Activated CD4-positive, alpha-beta memory T cell treated with anti-CD3 and anti-CD28 coated beads for 36 hours (primary cell): ENCODE data around the gene DTNA. TPM values are rescaled to one million over a fixed set of nuclear protein-coding genes. Genes with fewer than 3 reads are reported as not detected.

Experiments
- CTCF ChIA-PET: fragments of 350-600 bp; sonication (Branson Sonifier 250); formaldehyde crosslinking; loops from one replicate; lab custom pipeline; 2021; ENCODE audit warnings: antibody characterized with exemption, inconsistent platforms; lab: Charles Lee
- POLR2A ChIA-PET: fragments of 350-600 bp; sonication (Branson Sonifier 250); formaldehyde crosslinking; loops from one replicate; lab custom pipeline; 2021; ENCODE audit warnings: antibody characterized with exemption; lab: Charles Lee
- DNase-seq: peaks from one replicate; pipeline ENCODE4 v3.0.0-alpha.2; 2020
- H3K27ac Mint-ChIP-seq: one replicate; pipeline ENCODE4 v1.8.0; 2021; ENCODE audit warnings: mixed read lengths
- H3K27me3 Mint-ChIP-seq: one replicate; pipeline ENCODE4 v1.8.0; 2021; ENCODE audit warnings: mixed read lengths
- H3K36me3 Mint-ChIP-seq: one replicate; pipeline ENCODE4 v1.8.0; 2021; ENCODE audit warnings: mixed read lengths
- H3K4me1 Mint-ChIP-seq: one replicate; pipeline ENCODE4 v1.8.0; 2021; ENCODE audit warnings: low read depth, mixed read lengths
- H3K4me3 Mint-ChIP-seq: one replicate; pipeline ENCODE4 v1.8.0; 2021; ENCODE audit warnings: mild to moderate bottlenecking, mixed read lengths
- H3K9me3 Mint-ChIP-seq: one replicate; pipeline ENCODE4 v1.8.0; 2021; ENCODE audit warnings: mixed read lengths
- intact Hi-C: fragments of 100-400 bp; cut with micrococcal nuclease; formaldehyde crosslinking; loops from one replicate; pipeline ENCODE4 v1.15.1; 2023
- total RNA-seq, 2 experiments: library from RNA; stranded (reverse); gene quantifications; one replicate each; pipeline ENCODE4 v1.2.3, GENCODE V29; 2021

Gene DTNA
- total RNA-seq, 2 experiments from 2014 or later: not detected

DNA sequence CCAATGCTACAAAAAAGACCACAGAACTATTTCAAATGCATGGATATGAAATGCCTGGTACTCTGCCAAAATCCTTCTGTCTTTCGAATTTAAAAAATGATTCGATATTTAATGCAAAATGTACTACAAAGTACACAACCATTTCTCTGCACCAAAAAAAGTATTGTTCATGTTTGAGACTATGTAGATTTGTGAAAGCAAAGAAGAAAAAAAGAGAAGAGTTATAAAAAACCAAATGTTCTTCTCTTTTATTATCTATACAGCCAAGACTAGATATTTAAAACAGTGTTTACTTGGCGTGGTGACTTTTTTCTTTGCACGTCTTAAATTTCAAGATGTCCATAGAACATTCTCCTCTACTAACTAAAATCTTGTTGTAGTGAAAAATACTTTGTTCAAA, 89.2 kb downstream of the DTNA start:
- no peak overlapping the region for H3K4me3 Mint-ChIP-seq
- peaks cover 1% of the 10 kb centered on the region for H3K4me1 Mint-ChIP-seq
- peaks cover 20% of the 10 kb centered on the region for H3K27me3 Mint-ChIP-seq
- CTCF ChIA-PET: no interaction called here
- no peak overlapping the region for H3K27ac Mint-ChIP-seq
- no peaks in the 10 kb centered on the region for H3K9me3 Mint-ChIP-seq
- DNase-seq: no peak
- no peaks in the 10 kb centered on the region for H3K36me3 Mint-ChIP-seq
- intact Hi-C loops: no loop called here
- POLR2A ChIA-PET: no interaction called here

DNA sequence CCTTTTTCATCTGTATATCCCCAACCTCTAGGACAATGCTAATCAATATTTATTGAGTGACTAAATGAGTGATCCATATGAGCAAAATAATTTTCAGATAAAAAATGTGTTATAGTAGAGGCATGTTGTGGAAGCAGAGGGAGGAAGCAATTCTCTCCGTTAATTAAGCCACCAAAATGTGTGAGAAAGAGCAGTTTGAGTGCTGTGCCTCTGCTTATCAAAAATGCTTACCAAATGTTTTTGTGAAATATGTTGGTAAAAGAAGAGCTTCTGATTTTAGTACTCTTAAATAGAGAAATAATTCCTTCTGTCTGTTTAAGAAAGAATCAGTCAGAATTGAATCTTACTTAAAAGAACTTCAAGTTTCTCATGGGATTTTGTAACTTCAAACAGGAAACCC, 90.3 kb downstream of the DTNA start:
- no peak for DNase-seq
- peaks cover 1% of the 10 kb centered on the region for H3K4me1 Mint-ChIP-seq
- H3K4me3 Mint-ChIP-seq: no peak overlapping the region
- ChIA-PET CTCF (no interaction called here), POLR2A (no interaction called here)
- no peaks in the 10 kb centered on the region for H3K9me3 Mint-ChIP-seq
- H3K27ac Mint-ChIP-seq: no peak overlapping the region
- no peaks in the 10 kb centered on the region for H3K36me3 Mint-ChIP-seq
- intact Hi-C loops: no loop called here
- H3K27me3 Mint-ChIP-seq: peaks cover 20% of the 10 kb centered on the region

DNA sequence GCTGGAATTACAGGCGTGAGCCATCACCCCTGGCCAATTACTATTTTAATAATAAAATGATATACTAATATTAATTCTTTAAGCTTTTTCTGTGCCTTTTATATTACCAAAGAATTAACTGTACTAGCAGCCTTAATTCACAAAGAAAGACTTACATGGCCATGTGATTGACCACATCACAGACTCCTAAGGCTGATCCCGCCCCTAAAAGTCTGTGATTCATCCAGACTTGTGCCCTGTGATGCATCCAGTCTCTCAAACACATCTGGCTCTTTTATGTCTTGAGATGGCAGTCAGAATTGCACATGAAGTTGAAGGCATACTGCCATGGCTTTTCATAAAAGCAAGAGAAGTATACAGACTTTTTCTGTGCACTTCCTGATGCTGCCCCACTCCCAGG, 91.7 kb downstream of the DTNA start:
- Mint-ChIP-seq H3K36me3 (no peaks in the 10 kb centered on the region), H3K27ac (no peak overlapping the region), H3K9me3 (no peaks in the 10 kb centered on the region), H3K27me3 (peaks cover 19% of the 10 kb centered on the region), H3K4me1 (peaks cover 1% of the 10 kb centered on the region), H3K4me3 (no peak overlapping the region)
- POLR2A ChIA-PET: no interaction called here
- DNase-seq: peak; percentile 25
- CTCF ChIA-PET: interaction anchor here (1.0 kb wide), 1 partner anchor 14 kb away, joined by 3 read pairs; no protein-coding TSS in a partner anchor
- intact Hi-C loops: no loop called here

DNA sequence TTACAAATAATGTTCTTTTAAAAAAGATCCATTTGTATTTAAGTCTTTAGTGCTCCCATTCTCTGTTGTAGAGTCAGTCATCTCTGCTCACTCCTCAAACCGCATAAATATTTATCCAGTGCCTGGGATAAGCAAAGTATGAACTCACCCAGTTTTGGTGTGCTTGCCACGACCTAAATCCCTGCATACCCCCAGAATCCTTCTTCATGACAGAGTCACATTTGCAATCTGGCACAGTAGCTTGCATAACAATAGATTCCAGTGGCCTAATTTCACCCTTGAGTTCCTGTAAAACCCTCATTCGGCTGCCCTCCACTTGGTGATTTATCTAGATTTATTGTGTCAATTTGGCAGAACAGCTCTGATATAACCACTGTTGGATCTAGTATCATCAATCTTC, 92.9 kb downstream of the DTNA start:
- intact Hi-C loops: no loop called here
- H3K4me3 Mint-ChIP-seq: no peak overlapping the region
- POLR2A ChIA-PET: no interaction called here

DNA sequence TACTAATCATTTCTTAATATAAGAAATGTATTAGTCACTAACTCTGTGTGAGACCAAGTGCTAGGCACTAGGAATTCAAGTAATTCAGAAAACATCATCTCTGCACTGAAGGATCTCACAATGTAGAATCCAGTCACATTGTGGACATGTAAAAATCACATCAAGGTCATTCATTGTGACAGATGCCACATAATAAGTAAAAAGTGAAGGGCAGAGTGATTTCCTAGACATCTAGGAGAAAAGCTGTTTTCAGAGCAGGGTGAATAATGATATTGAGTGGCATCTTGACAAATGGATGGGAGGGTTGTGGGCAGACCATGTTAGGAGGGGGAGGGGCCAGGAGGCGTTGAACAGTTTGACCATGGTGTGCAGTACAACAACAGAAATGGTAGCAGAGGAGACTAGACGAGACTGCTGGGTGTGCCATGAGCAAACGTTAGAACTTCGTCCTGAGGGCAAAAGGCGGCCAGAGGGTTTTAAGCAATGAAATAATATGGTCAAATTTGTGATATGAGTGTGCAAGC, 93.8 kb downstream of the DTNA start:
- H3K4me1 Mint-ChIP-seq: no peaks in the 10 kb centered on the region
- peaks cover 12% of the 10 kb centered on the region for H3K27me3 Mint-ChIP-seq
- no peak overlapping the region for H3K27ac Mint-ChIP-seq
- intact Hi-C loops: no loop called here
- CTCF ChIA-PET: interaction anchor here (2.2 kb wide), 1 partner anchor 17 kb away, joined by 7 read pairs; no protein-coding TSS in a partner anchor
- no peaks in the 10 kb centered on the region for H3K36me3 Mint-ChIP-seq
- no peak for DNase-seq
- no peaks in the 10 kb centered on the region for H3K9me3 Mint-ChIP-seq
- POLR2A ChIA-PET: no interaction called here
- no peak overlapping the region for H3K4me3 Mint-ChIP-seq

More for the DNA sequence above, 92.9 kb downstream of the DTNA start:
- Mint-ChIP-seq H3K27me3 (peaks cover 15% of the 10 kb centered on the region), H3K4me1 (peaks cover 1% of the 10 kb centered on the region), H3K36me3 (no peaks in the 10 kb centered on the region), H3K27ac (no peak overlapping the region), H3K9me3 (no peaks in the 10 kb centered on the region)
- CTCF ChIA-PET: interaction anchor here (1.0 kb wide), 1 partner anchor 15 kb away, joined by 3 read pairs; no protein-coding TSS in a partner anchor
- no peak for DNase-seq

DNA sequence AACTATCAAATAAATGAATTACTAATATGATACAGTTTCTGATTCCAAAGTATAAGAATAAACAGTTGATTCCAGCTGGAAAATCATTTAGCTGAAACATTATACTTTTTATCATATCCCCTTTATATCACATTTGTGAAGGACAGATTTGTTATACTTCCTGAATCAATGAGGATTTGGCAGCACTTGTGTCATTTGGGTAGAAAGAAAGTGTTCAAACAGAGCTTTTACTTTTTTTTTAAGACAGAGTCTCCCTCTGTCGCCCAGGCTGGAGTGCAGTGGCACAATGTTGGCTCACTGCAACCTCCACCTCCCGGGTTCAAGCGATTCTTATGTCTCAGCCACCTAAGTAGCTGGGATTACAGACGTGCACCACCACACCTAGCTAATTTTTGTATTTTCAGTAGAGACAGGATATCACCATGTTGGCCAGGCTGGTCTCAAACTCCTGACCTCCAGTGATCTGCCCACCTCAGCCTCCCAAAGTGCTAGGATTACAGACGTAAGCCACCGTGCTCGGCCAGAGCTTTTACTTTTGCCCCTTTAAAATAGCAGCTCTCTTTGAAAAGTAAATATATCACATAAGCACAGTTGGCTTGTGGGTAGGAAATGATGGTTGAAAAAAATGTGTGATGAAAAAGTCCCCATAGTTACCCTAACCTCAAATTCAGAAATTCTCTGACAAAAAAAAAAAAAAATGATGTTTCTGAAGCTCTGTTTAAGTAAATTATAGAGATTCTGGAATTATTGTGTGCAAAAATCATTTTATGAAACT, 95.2 kb downstream of the DTNA start:
- CTCF ChIA-PET: interaction anchor here (0.5 to 2.2 kb wide), 3 partner anchors 18 to 602 kb away, joined by 3 to 7 read pairs (median 3); no protein-coding TSS in a partner anchor

DNA sequence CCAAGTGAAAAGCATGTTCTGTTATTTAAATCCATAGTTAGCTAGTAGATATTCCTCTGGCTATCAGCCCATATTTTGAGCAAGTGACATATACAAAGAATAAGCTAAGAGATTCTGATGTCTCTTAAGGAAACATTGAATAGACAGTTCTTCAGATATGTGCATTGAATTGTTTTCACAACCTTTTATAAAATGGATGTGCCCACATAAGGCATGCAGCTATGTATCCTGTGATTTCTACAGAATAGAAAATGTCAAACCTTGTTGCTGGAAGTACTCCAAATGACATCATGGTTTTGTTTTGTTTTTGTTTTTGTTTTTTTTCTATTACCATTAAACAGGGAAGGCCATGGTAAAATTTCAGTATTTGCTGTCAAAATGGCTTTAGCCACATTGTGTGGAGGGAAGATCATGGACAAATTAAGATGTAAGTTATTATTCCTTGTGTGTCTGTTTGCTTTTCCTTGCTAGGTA, 95.8 kb downstream of the DTNA start:
- Mint-ChIP-seq H3K27ac (no peak overlapping the region), H3K36me3 (no peaks in the 10 kb centered on the region), H3K27me3 (peaks cover 11% of the 10 kb centered on the region), H3K9me3 (no peaks in the 10 kb centered on the region), H3K4me3 (no peak overlapping the region), H3K4me1 (no peaks in the 10 kb centered on the region)
- ChIA-PET CTCF (interaction anchor here (2.2 kb wide), 1 partner anchor 19 kb away, joined by 7 read pairs; no protein-coding TSS in a partner anchor), POLR2A (interaction anchor here (0.7 kb wide), 1 partner anchor 622 kb away, joined by 5 read pairs; no protein-coding TSS in a partner anchor)
- intact Hi-C loops: no loop called here
- no peak for DNase-seq

More for the DNA sequence above, 95.2 kb downstream of the DTNA start:
- Mint-ChIP-seq H3K9me3 (no peaks in the 10 kb centered on the region), H3K4me1 (no peaks in the 10 kb centered on the region), H3K27me3 (peaks cover 12% of the 10 kb centered on the region), H3K4me3 (no peak overlapping the region), H3K36me3 (no peaks in the 10 kb centered on the region), H3K27ac (no peak overlapping the region)
- POLR2A ChIA-PET: interaction anchor here (0.7 kb wide), 1 partner anchor 623 kb away, joined by 5 read pairs; no protein-coding TSS in a partner anchor
- intact Hi-C loops: no loop called here
- no peak for DNase-seq

DNA sequence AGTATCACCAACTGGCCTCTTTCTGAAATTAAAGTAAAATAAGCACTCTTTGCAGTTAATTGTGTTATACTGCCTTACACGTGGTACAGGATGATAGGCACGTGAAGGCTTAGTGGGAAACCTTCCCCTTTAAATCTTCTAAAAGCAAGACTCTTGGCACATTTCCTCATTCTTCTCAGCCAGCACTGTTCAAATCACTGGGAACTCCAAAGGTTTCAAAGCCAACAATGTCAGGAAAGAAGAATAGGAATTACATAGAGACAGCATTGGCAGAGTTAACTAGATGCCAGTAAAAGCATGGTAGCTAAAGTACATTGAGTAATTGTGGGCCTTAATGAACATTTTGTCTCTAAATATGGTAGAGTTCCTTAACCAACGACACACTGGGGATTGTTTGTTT, 96.4 kb downstream of the DTNA start:
- DNase-seq: no peak
- Mint-ChIP-seq H3K27me3 (peaks cover 11% of the 10 kb centered on the region), H3K27ac (no peak overlapping the region), H3K36me3 (no peaks in the 10 kb centered on the region), H3K9me3 (no peaks in the 10 kb centered on the region), H3K4me1 (no peaks in the 10 kb centered on the region), H3K4me3 (no peak overlapping the region)
- ChIA-PET CTCF (no interaction called here), POLR2A (no interaction called here)
- intact Hi-C loops: no loop called here

DNA sequence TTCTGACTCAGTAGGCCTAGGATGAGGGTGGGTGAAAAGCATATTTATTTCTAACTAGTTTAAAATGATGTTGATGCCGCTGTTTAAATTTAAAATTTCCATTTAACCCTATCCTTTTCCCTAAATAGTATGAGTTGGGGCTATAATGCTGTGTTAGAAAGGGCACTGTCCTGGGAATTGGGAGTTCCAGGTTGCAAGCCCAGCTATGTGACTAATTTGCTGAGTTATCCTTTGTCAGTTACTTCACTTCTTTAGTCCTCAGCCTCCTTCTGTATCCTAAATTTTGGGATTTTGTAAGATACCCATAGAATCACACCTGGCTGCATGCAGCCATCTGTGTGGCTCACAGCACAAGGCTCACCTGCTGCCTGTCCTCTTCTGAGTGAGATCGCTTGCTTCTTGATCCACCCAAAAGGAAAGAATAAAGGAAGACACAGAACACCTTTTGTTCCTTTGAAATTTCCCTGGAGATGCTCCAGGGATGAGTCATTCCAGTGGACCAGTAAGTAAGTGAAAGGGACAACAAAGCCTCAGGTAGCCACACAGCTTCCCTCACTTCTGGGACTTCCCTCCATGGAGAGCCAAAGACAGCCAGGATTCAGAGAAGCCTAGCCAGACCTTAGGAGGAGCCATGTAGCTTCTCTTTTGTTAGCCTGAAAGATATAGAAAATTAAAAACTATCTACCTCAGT, 97.2 kb downstream of the DTNA start:
- POLR2A ChIA-PET: no interaction called here
- H3K27ac Mint-ChIP-seq: no peak overlapping the region
- no peaks in the 10 kb centered on the region for H3K9me3 Mint-ChIP-seq
- CTCF ChIA-PET: no interaction called here
- intact Hi-C loops: no loop called here
- no peaks in the 10 kb centered on the region for H3K4me1 Mint-ChIP-seq
- H3K36me3 Mint-ChIP-seq: no peaks in the 10 kb centered on the region
- DNase-seq: no peak
- H3K4me3 Mint-ChIP-seq: no peak overlapping the region
- peaks cover 10% of the 10 kb centered on the region for H3K27me3 Mint-ChIP-seq

DNA sequence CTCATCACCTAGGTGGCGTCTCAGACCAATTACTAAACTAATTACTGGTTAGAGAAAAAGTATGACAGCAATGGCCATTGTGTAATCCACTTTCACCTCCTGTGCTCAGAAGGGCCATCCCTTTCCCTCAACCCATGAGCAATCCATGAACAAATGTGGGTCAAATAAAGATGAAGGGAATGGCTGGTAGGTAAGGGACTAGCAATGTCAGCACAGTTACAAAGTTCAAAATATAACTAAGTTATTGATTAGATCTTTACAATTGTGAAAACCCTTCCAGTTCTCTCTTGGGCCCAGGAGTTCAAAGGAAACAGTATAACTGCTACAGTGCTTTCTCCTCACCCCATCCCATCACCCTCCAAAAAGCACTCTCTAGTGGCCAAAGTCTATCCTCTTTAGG, 98.3 kb downstream of the DTNA start:
- ChIA-PET POLR2A (no interaction called here), CTCF (no interaction called here)
- Mint-ChIP-seq H3K27me3 (peaks cover 5% of the 10 kb centered on the region), H3K9me3 (no peaks in the 10 kb centered on the region), H3K4me1 (no peaks in the 10 kb centered on the region), H3K36me3 (no peaks in the 10 kb centered on the region), H3K27ac (no peak overlapping the region), H3K4me3 (no peak overlapping the region)
- intact Hi-C loops: no loop called here
- no peak for DNase-seq

DNA sequence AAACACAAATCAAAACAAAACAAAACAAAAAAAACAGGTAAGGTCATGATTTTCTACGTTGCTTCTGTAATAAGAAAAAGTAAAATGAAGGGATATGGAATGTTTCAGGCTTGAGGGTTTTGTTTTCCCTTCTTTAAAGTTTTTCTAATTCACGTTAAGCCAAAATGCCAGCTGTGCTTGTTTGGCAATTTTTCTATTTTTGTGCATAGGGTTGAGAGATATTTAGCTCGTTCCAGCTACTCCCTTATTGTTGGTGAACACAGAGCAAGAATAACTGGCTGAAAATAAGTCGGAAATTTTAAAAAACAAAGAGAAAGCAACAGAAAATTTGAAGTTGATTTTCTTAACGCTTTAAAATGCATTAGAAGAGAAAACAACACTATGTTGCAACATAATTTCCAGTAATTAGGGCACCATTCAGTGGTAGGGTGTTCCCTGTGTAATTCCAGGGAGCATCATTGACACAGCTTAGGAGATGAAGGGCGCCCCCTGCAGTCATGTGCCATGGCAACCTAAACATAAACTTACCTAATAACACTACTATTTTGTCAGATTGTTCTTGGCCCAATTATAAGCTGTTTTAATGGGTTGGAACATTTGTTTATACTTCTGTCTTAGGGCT, 99.5 kb downstream of the DTNA start:
- H3K27ac Mint-ChIP-seq: no peak overlapping the region
- POLR2A ChIA-PET: no interaction called here
- peaks cover 3% of the 10 kb centered on the region for H3K27me3 Mint-ChIP-seq
- CTCF ChIA-PET: no interaction called here
- H3K4me1 Mint-ChIP-seq: no peaks in the 10 kb centered on the region
- peak; percentile 13 for DNase-seq
- H3K9me3 Mint-ChIP-seq: no peaks in the 10 kb centered on the region
- intact Hi-C loops: no loop called here
- no peak overlapping the region for H3K4me3 Mint-ChIP-seq
- no peaks in the 10 kb centered on the region for H3K36me3 Mint-ChIP-seq

DNA sequence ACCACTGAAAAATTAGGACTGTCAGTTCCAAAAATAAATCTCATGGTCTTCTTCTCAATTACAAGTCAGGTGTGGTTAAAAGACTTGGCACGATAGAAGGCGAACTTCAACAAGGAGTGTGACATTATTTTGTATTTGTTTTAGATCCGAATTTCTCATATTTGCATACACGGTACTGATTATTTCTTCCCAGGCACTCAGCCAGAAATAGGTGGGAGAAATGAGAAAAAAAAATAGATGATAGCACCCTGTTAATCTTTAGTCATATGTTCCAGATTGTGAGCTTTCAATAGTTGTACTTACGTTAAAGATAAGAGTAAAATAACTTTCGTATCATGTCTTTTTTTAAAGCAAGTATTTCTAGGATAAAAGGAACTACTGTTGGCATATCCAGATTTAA, 106.1 kb downstream of the DTNA start:
- CTCF ChIA-PET: no interaction called here
- peaks cover 8% of the 10 kb centered on the region for H3K27me3 Mint-ChIP-seq

More for the DNA sequence above, 106.1 kb downstream of the DTNA start:
- no peak for DNase-seq
- Mint-ChIP-seq H3K4me3 (no peak overlapping the region), H3K4me1 (no peaks in the 10 kb centered on the region), H3K27ac (no peak overlapping the region), H3K9me3 (no peaks in the 10 kb centered on the region), H3K36me3 (no peaks in the 10 kb centered on the region)
- intact Hi-C loops: no loop called here
- POLR2A ChIA-PET: no interaction called here
